ENCODE measurements around the gene AGPAT3.

AGPAT3 gene

DNA sequence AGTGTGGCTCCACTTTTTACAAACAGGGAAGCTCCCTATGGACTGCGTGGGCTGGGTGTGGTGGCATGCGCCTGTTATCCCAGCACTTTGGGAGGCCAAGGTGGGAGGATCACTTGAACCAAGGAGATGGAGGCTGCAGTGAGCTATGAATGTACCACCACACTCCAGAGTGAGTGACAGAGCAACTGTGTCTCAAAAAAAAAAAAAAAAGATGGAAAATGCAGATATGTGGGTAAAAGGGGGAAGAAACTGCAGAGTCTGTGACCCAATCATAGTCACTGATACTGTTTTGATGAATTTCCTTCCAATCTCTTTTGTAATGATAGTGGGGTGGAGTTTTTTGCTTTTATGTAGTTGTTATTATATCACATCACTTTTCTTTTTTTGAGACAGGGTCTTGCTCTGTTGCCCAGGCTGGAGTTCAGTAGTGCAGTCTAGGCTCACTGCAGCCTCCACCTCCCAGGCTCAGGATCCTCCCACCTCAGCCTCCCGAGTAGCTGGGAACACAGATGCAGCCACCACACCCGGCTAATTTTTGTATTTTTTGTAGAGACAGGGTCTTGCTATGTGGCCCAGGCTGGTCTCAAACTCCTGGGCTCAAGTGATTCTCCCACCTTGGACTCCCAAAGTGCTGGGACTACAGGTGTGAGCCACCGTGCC is 138.4 kb downstream of the AGPAT3 start:
- TF ChIP-seq, protein P1, sequence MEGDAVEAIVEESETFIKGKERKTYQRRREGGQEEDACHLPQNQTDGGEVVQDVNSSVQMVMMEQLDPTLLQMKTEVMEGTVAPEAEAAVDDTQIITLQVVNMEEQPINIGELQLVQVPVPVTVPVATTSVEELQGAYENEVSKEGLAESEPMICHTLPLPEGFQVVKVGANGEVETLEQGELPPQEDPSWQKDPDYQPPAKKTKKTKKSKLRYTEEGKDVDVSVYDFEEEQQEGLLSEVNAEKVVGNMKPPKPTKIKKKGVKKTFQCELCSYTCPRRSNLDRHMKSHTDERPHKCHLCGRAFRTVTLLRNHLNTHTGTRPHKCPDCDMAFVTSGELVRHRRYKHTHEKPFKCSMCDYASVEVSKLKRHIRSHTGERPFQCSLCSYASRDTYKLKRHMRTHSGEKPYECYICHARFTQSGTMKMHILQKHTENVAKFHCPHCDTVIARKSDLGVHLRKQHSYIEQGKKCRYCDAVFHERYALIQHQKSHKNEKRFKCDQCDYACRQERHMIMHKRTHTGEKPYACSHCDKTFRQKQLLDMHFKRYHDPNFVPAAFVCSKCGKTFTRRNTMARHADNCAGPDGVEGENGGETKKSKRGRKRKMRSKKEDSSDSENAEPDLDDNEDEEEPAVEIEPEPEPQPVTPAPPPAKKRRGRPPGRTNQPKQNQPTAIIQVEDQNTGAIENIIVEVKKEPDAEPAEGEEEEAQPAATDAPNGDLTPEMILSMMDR (IDR thresholded peaks at IDR 0.05; ENCODE audit: extremely low read depth, missing control alignments): no peak
- DNase-seq (ENCODE audit: low spot score): no peak

GRCh38 chr21:44005071-44005470 is 140.0 kb downstream of the AGPAT3 start:
- no peak for DNase-seq (ENCODE audit: low spot score)
- TF ChIP-seq, protein P1 (IDR thresholded peaks at IDR 0.05; ENCODE audit: extremely low read depth, missing control alignments): no peak

- DNase-seq (ENCODE audit: low spot score): no peak
- TF ChIP-seq, protein P1 (IDR thresholded peaks at IDR 0.05; ENCODE audit: extremely low read depth, missing control alignments): no peak
Observed at GRCh38 chr21:44005593-44005992, 140.6 kb downstream of the AGPAT3 start.

DNA sequence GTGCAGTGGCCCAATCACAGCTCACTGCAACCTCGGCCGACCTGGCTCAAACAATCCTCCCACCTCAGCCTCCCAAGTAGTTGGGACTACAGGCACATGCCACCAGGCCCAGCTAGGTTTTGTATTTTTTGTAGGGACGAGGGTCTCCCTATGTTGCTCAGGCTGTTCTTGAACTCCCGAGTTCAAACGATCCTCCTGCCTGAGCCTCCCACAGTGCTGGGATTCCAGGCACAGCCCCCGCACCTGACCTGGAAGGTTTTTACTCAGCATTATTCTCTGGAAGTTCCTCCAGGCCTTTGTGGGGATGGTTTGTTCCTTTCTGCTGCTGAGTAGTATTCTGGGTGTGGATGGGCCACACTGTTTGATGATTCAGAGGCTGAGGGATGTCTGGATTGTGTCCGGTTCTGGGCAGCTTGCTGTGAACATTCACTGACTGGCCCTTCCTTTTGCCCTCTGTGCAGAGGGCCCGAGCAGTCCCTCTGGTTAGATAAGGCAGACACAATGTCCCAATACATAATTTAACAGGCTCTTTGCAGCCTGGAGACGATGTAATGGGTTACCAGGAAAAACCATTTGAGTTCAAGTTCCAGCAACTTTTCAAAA is 141.1 kb downstream of the AGPAT3 start:
- DNase-seq (ENCODE audit: low spot score): no peak
- TF ChIP-seq, protein P1 (IDR thresholded peaks at IDR 0.05; ENCODE audit: extremely low read depth, missing control alignments): no peak

- TF ChIP-seq, protein P1 (IDR thresholded peaks at IDR 0.05; ENCODE audit: extremely low read depth, missing control alignments): no peak
- no peak for DNase-seq (ENCODE audit: low spot score)
Observed at GRCh38 chr21:44006656-44007055, 141.6 kb downstream of the AGPAT3 start.

GRCh38 chr21:44010429-44010828 is 145.4 kb downstream of the AGPAT3 start:
- no peak for DNase-seq (ENCODE audit: low spot score)
- TF ChIP-seq, protein P1 (IDR thresholded peaks at IDR 0.05; ENCODE audit: extremely low read depth, missing control alignments): no peak

DNA sequence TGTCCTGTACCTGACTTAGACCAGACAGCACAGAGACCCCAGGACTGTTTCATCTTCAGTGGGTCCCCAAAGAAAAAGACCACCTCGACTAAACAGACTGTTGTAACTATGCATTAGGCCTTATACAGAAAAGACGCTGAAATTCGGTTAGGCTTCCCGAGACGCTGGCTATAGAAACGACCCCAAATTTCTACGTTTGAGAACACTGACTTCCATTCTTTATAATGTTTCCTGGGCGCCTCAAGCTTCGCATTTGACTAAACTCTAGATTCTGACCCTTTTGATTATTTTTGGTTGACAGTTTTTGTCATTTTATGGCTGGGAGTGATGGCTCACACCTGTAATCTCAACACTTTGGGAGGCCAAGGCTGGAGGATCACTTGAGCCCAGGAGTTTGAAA is 146.1 kb downstream of the AGPAT3 start:
- no peak for DNase-seq (ENCODE audit: low spot score)

More for the DNA sequence above, 146.1 kb downstream of the AGPAT3 start:
- TF ChIP-seq, protein P1 (IDR thresholded peaks at IDR 0.05; ENCODE audit: extremely low read depth, missing control alignments): no peak

Data from GM20000 (cell line).